ENCODE results near the gene DENND2D.

The DENND2D gene

GRCh38 chr1:111175349-111175748 lies 25.1 kb downstream of the DENND2D start:
- DNase-seq (ENCODE audit: low spot score): no peak

GRCh38 chr1:111174070-111174469 lies 26.4 kb downstream of the DENND2D start:
- DNase-seq (ENCODE audit: low spot score): no peak

GRCh38 chr1:111172463-111172862 lies 28.0 kb downstream of the DENND2D start:
- peak; percentile 56 for DNase-seq (ENCODE audit: low spot score)

- DNase-seq (ENCODE audit: low spot score): no peak
Observed at GRCh38 chr1:111164151-111164550, 36.3 kb downstream of the DENND2D start.

GRCh38 chr1:111163363-111163762 lies 37.1 kb downstream of the DENND2D start:
- no peak for DNase-seq (ENCODE audit: low spot score)

GRCh38 chr1:111162488-111162880 lies 38.0 kb downstream of the DENND2D start:
- DNase-seq (ENCODE audit: low spot score): no peak

GRCh38 chr1:111161843-111162487 lies 38.5 kb downstream of the DENND2D start:
- peak; percentile 91 for DNase-seq (ENCODE audit: low spot score)

- DNase-seq (ENCODE audit: low spot score): no peak
Observed at GRCh38 chr1:111157431-111157830, 43.0 kb downstream of the DENND2D start.

- no peak for DNase-seq (ENCODE audit: low spot score)
Observed at GRCh38 chr1:111154021-111154999, 46.1 kb downstream of the DENND2D start.

GRCh38 chr1:111151838-111152237 lies 48.6 kb downstream of the DENND2D start:
- DNase-seq (ENCODE audit: low spot score): no peak

- DNase-seq (ENCODE audit: low spot score): no peak
Observed at GRCh38 chr1:111148376-111148881, 52.0 kb downstream of the DENND2D start.

GRCh38 chr1:111147948-111148347 lies 52.5 kb downstream of the DENND2D start:
- no peak for DNase-seq (ENCODE audit: low spot score)

GRCh38 chr1:111145963-111146768 lies 54.3 kb downstream of the DENND2D start:
- DNase-seq (ENCODE audit: low spot score): no peak

GRCh38 chr1:111145542-111145941 lies 54.9 kb downstream of the DENND2D start:
- DNase-seq (ENCODE audit: low spot score): no peak

- peak; percentile 51 for DNase-seq (ENCODE audit: low spot score)
Observed at GRCh38 chr1:111142356-111142975, 58.0 kb downstream of the DENND2D start.

GRCh38 chr1:111141245-111142220 lies 58.9 kb downstream of the DENND2D start:
- peak; percentile 57 for DNase-seq (ENCODE audit: low spot score)

- peak; percentile 81 for DNase-seq (ENCODE audit: low spot score)
Observed at GRCh38 chr1:111140680-111140967, 59.8 kb downstream of the DENND2D start.

- peak; percentile 93 for DNase-seq (ENCODE audit: low spot score)
Observed at GRCh38 chr1:111139956-111140679, 60.3 kb downstream of the DENND2D start, which contains the start of the genes CEPT1 and DRAM2. Gene CEPT1, plus strand, starts transcription at chr1:111140223. Its CDS starts 7,492 bp downstream, at chr1:111147715. Gene DRAM2, minus strand, starts transcription at chr1:111140093. Its CDS starts 8,539 bp downstream, at chr1:111131554.

- DNase-seq (ENCODE audit: low spot score): peak; percentile 71
Observed at GRCh38 chr1:111139324-111139955, 61.0 kb downstream of the DENND2D start.

Measured in hematopoietic multipotent progenitor cell treated with erythropoietin and hydrocortisone succinate and interleukin-3 and kit ligand, for 17 days (in vitro differentiated cells).